ENCODE results near the gene LARP1.
"Not testable (repeated sequence)": the region's sequence is repeated elsewhere in the genome, so short reads cannot be mapped to it uniquely, and the experiment has no call there.

The LARP1 gene

DNA sequence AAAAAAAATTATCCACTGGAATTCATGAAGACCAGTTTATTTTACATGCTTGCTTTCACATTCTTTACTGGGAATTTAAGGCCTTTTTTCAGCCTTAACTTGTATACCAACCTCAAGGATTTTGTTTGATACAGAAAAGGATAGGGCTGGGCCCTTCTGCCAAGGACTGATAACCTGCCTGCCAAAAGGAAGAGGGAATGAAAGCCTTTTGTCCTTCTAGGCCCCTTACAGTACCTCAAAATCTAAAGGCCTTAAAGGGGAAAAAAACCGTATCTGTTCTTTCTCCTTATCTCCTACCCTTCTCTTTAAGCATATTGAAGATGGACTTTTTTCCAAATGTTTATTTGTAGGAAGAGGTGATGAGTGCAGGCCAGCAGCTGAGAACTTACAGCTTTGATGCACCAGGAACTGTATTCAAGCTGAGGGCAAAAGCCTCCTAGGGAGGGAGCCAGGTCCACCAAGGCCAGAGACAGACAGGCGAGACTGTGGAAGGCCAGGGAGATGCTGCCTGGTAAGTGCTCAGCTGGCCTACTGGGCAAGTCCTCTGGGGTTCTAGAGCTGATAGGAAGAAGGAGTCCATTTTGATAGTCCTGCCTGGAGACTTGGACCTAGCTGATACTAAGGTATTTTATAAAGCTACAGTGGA is 63.4 kb downstream of the LARP1 start:
- no peak overlapping the region for H3K4me3 ChIP-seq (ENCODE audit: low read length)
- no peak for DNase-seq (ENCODE audit: low read depth)
- no peak for TF ChIP-seq CTCF (conservative IDR thresholded peaks at IDR 0.05; ENCODE audit: low read length)

DNA sequence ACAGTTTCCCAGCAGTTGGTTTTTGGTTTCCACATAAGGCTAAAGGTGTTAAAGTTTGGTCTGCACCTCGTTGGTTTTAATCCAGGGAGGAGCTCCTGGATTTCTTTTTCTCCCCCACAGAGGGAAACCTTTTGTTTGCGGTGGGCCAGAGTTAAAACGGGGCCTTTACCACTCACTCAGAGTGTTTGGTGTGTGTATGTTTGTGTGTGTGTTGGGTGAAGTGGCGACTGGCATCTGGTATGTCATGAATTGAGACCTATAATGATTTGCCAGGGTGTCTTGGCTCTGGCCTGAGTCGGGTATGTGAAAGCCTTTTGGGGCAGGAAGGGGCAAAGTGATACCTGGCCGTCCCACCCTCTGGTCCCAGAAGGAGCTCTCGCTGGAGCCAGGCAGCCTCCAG is 64.4 kb downstream of the LARP1 start:
- no peak overlapping the region for H3K4me3 ChIP-seq (ENCODE audit: low read length)
- no peak for DNase-seq (ENCODE audit: low read depth)
- no peak for TF ChIP-seq CTCF (conservative IDR thresholded peaks at IDR 0.05; ENCODE audit: low read length)

DNA sequence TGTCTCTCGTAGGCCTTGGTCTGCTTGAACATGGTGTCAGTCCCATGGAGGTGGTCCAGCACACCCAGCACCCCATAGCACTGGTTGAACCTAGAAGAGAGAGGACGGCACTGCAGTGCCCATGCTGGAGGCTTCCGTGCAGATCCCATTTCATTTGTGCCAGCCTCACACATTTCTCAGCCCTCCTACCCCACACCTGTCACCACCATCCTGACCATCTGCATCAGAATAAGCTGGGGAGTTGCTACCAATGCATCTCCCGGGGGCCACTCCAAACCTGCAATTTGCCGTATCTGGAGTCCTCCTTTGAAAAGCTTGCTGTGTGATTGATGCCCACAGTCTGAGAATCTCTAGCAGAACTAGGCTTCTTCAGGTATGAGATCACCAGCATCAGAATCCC is 65.2 kb downstream of the LARP1 start:
- no peak for DNase-seq (ENCODE audit: low read depth)
- no peak overlapping the region for H3K4me3 ChIP-seq (ENCODE audit: low read length)
- no peak for TF ChIP-seq CTCF (conservative IDR thresholded peaks at IDR 0.05; ENCODE audit: low read length)

DNA sequence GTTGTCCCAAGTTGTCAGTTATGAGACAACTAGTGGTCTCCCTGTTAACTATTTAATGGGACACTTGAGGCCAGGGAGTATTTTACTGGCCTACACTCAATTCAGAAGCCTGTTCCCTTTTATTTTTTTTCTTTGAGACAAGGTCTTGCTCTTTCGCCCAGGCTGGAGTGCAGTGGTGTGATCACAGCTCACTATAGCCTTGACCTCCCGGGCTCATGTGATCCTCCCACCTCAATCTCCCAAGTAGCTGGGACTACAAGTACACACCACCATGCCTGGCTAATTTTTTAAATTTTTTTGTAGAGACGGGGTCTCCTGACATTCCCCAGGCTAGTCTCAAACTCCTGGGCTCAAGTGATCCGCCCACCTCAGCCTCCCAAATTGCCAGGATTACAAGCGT is 67.7 kb downstream of the LARP1 start:
- DNase-seq (ENCODE audit: low read depth); H3K4me3 ChIP-seq (ENCODE audit: low read length): not testable (repeated sequence)

GRCh38 chr5:154823605-154824004 is 68.4 kb downstream of the LARP1 start:
- no peak for TF ChIP-seq CTCF (conservative IDR thresholded peaks at IDR 0.05; ENCODE audit: low read length)
- DNase-seq (ENCODE audit: low read depth) = no peak
- no peak overlapping the region for H3K4me3 ChIP-seq (ENCODE audit: low read length)

GRCh38 chr5:154824070-154824469 is 68.9 kb downstream of the LARP1 start:
- no peak for TF ChIP-seq CTCF (conservative IDR thresholded peaks at IDR 0.05; ENCODE audit: low read length)
- no peak for DNase-seq (ENCODE audit: low read depth)
- no peak overlapping the region for H3K4me3 ChIP-seq (ENCODE audit: low read length)

DNA sequence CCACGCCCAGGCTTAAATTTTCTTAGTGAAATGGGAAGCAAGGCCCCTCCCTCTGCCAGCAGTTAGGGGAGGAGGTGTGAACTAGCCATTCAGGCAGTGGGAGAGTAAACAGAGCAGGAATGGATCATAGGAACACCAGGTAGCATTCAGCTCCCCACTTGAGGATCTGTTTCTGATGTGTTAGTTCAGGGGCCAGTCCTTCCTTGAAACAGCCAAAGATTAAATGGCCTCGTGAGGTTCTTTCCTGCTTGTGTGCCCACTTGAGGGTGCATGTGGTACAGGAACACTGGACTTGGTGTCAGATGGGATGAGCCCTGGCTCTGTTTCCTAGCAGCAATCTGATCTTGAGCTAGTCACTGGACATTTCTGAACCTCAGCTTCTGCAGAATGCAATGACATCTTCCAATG is 74.0 kb downstream of the LARP1 start:
- DNase-seq (ENCODE audit: low read depth) = no peak
- no peak for TF ChIP-seq CTCF (conservative IDR thresholded peaks at IDR 0.05; ENCODE audit: low read length)
- H3K4me3 ChIP-seq (ENCODE audit: low read length) = no peak overlapping the region
